ENCODE data around the gene LRG1. TPM values are rescaled to one million over a fixed set of nuclear protein-coding genes. Genes with fewer than 3 reads are reported as not detected.

The LRG1 gene
- total and polyA plus RNA-seq, 9 of the 15 experiments (the other 6 are each of a cell fraction or from before 2014, with no cell fraction given) = 1.5 to 11.9 (median 8.7) TPM

GRCh38 chr19:4504891-4505569 lies 34.8 kb downstream of the LRG1 start:
- H3K36me3 ChIP-seq (ENCODE audit: control insufficient read depth, insufficient read depth, low read length) = peaks cover 21% of the 10 kb centered on the region; the same call in 1 of the 3 replicates
- no TSS peak for BruUV-seq (replicated peaks)
- peaks cover 5% of the 10 kb centered on the region; the same call in 1 of the 2 replicates for H4K20me1 ChIP-seq (replicated peaks; ENCODE audit: control insufficient read depth, insufficient read depth, low read length)
- H3K9ac ChIP-seq (ENCODE audit: insufficient read depth in 1 of 2, low read depth in 2 of 2, low read length in 2 of 2) = peak overlapping the region in 1 of 2 experiments; percentile 35; a peak in 1 of 4 replicates
- peaks cover 3% of the 10 kb centered on the region for H3K9me1 ChIP-seq (ENCODE audit: control insufficient read depth, insufficient read depth, low read length)
- no peak for ATAC-seq
- no peaks in the 10 kb centered on the region for H3K79me2 ChIP-seq (ENCODE audit: control insufficient read depth, insufficient read depth, low read length)
- WGBS (ENCODE audit: insufficient coverage, low coverage, missing lambda C conversion rate) = 67% methylated on average over 15 of the region's 15 CpGs
- CTCF ChIA-PET (ENCODE audit: low intra/inter-chr PET ratio) = no interaction called here
- DNase-seq (ENCODE audit: extremely low read depth in 1 of 4, low spot score in 3 of 4) = no peak
- H2AFZ ChIP-seq (ENCODE audit: low read depth, low read length) = no peak overlapping the region
- no peak for FAIRE-seq
- peaks cover 0 to 72% of the 10 kb centered on the region in 2 experiments; a peak in 2 of 5 replicates for H3K4me1 ChIP-seq (replicated peaks in 1 of 2; ENCODE audit: control insufficient read depth in 2 of 2, insufficient read depth in 2 of 2, low read length in 2 of 2)
- no peak overlapping the region for H3K4me3 ChIP-seq
- no peaks in the 10 kb centered on the region for H3K27me3 ChIP-seq (ENCODE audit: control insufficient read depth in 2 of 2, insufficient read depth in 2 of 2, low read length in 2 of 2)
- intact Hi-C loops (cut with micrococcal nuclease) = no loop called here
- POLR2A ChIA-PET = interaction anchor here (0.6 to 0.7 kb wide), 2 partner anchors 138 to 210 kb away, joined by 3 read pairs; no protein-coding TSS in a partner anchor
- H3K9me3 ChIP-seq (replicated peaks; ENCODE audit: control insufficient read depth, insufficient read depth, low read depth, low read length) = no peaks in the 10 kb centered on the region
- in situ Hi-C loops (cut with MboI) = no loop called here
- TF ChIP-seq SRSF1 (IDR thresholded peaks at IDR 0.05; ENCODE audit: low read depth, low read length) (no peak), ETS2 (tag; IDR thresholded peaks at IDR 0.05; ENCODE audit: borderline replicate concordance, poor library complexity, severe bottlenecking) (no peak), MTF1 (CRISPR knock-in tag; IDR thresholded peaks at IDR 0.05; ENCODE audit: borderline replicate concordance) (no peak), ZNF445 (CRISPR knock-in tag; IDR thresholded peaks at IDR 0.05; ENCODE audit: low read depth) (no peak), HMG20B (CRISPR knock-in tag; IDR thresholded peaks at IDR 0.05) (no peak), HLTF (IDR thresholded peaks at IDR 0.05) (no peak), MAFK (IDR thresholded peaks at IDR 0.05; ENCODE audit: low read length) (no peak), SREBF2 (CRISPR knock-in tag; IDR thresholded peaks at IDR 0.05) (no peak), THRAP3 (IDR thresholded peaks at IDR 0.05; ENCODE audit: borderline replicate concordance) (no peak), CREB1 (IDR thresholded peaks at IDR 0.05) (no peak), CREB1 (CRISPR knock-in tag; IDR thresholded peaks at IDR 0.05) (no peak), MLLT1 (IDR thresholded peaks at IDR 0.05) (no peak)
- no peak overlapping the region for H3K27ac ChIP-seq (ENCODE audit: extremely low read depth, low read depth, low read length)
- no peak overlapping the region for H3K4me2 ChIP-seq (ENCODE audit: insufficient read depth, low read length)
